Urinary bladder (tissue), 4 donors: ENCODE measurements around the gene BNC2. TPM values are rescaled to one million over a fixed set of nuclear protein-coding genes. Genes with fewer than 3 reads are reported as not detected.

Experiments
- DNase-seq: peaks from one replicate; pipeline ENCODE4 v3.0.0-alpha.2; 2015; ENCODE audit errors: extremely low spot score
- H3K27ac ChIP-seq: one replicate; pipeline ENCODE4 v1.5.1; 2013; ENCODE audit warnings: low read depth, mild to moderate bottlenecking, moderate library complexity
- H3K36me3 ChIP-seq: one replicate; pipeline ENCODE4 v1.6.1; 2013; ENCODE audit warnings: mild to moderate bottlenecking, moderate library complexity; ENCODE audit not compliant: insufficient read depth
- H3K4me1 ChIP-seq: one replicate; pipeline ENCODE4 v1.6.1; 2013; ENCODE audit warnings: mild to moderate bottlenecking, moderate library complexity; ENCODE audit not compliant: insufficient read depth
- H3K4me3 ChIP-seq: one replicate; pipeline ENCODE4 v1.5.1; 2013; ENCODE audit warnings: low read depth, low read length
- WGBS: extraction: QIAGEN DNeasy Blood & Tissue Kit; methylation state at CpG from one replicate; pipeline ENCODE4 v1.1.7; 2013; 5-methylcytosine and 5-hydroxymethylcytosine counted together
- polyA plus RNA-seq: library from polyadenylated mRNA; stranded (reverse); fragments of 200-250 nt; gene quantifications from one replicate; pipeline ENCODE4 v1.2.3, GENCODE V29; 2013
- total RNA-seq: library from RNA; depleted of rRNA; stranded (reverse); fragments of >200 nt; gene quantifications from one replicate; pipeline ENCODE4 v1.2.3, GENCODE V29; 2014
- donor health status: healthy with polysubstance abuse.
- donor health status: healthy.

The BNC2 gene
- total and polyA plus RNA-seq, 2 donors, result 10.7 to 69.5 TPM

DNA sequence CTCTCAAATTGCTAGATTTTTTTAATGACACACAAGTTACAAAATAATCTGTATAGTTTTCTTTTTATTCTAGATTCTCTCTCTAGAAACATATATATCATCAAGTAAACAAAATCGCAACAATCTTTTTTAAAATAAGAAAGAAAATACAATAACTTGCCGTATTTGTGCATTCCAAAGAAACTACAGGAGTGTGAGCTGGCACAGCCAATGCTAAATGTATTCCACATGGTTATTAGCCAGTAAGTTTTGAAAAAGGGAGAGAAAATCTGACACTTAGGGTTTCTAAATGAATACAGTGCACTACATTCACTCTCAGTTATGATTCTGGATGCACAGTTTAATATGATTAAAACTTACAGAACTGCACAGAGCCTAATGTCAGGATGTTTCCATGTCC lies 117.9 kb downstream of the BNC2 start:
- H3K36me3 ChIP-seq, result no peaks in the 10 kb centered on the region
- H3K4me1 ChIP-seq, result no peaks in the 10 kb centered on the region
- no peak for DNase-seq
- no peak overlapping the region for H3K4me3 ChIP-seq
- H3K27ac ChIP-seq, result no peak overlapping the region
- WGBS, result 81% methylated on average over 2 of the region's 2 CpGs

- Histone ChIP-seq H3K4me3 (no peak overlapping the region), H3K36me3 (no peaks in the 10 kb centered on the region), H3K4me1 (no peaks in the 10 kb centered on the region), H3K27ac (no peak overlapping the region)
- DNase-seq, result no peak
- 95% methylated on average over 4 of the region's 4 CpGs for WGBS
Measured at GRCh38 chr9:16750553-16750952, 119.9 kb downstream of the BNC2 start.

DNA sequence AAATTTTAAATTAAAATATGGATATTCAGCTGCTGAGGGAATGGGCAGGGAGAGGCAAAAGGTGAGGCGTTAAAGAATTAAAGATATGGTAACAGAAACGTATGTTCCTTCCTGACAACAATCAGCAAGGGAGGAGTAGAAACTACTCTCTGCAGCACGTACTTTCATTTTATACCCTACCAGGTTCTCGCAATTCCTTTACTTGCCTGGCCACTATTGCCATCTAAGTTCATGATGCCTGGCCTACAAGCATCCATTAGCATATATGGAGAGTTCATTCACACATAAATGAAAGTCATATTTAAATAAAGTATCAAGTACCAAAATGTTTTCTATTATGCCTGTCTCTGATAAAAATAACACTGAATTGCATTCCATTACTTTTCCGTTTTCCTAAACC lies 125.1 kb downstream of the BNC2 start:
- H3K4me1 ChIP-seq, result no peaks in the 10 kb centered on the region
- H3K36me3 ChIP-seq, result no peaks in the 10 kb centered on the region
- DNase-seq, result no peak
- H3K27ac ChIP-seq, result no peak overlapping the region
- WGBS, result 66% methylated on average over 5 of the region's 5 CpGs
- H3K4me3 ChIP-seq, result no peak overlapping the region

DNA sequence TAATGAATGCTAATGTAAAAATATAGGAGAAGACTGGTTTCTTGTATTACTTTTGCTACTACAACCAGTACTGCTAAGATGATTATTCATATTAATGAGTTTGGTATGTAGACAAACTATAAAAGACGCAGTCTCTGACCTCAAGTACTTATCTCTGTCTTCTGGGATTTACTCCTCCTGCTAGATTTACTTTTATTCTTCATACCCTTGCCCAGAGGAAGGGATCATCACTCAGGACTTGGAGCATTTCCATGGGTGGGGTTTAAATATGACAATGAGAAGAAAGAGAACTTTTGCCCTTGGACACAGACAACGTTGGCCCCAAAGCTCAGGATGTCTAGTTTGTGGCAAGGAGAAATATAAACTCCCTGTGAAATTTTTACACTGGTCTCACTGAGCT lies 126.1 kb downstream of the BNC2 start:
- no peak overlapping the region for H3K27ac ChIP-seq
- WGBS, result 5% methylated on average over 2 of the region's 2 CpGs
- no peaks in the 10 kb centered on the region for H3K4me1 ChIP-seq
- no peak overlapping the region for H3K4me3 ChIP-seq
- no peaks in the 10 kb centered on the region for H3K36me3 ChIP-seq
- DNase-seq, result peak; percentile 54

- WGBS, result 65% methylated on average over 4 of the region's 4 CpGs
- H3K4me3 ChIP-seq, result no peak overlapping the region
Measured at GRCh38 chr9:16743375-16743774, 127.1 kb downstream of the BNC2 start.

GRCh38 chr9:16735001-16735400 lies 135.5 kb downstream of the BNC2 start:
- no peak for DNase-seq
- Histone ChIP-seq H3K27ac (no peak overlapping the region), H3K4me1 (no peaks in the 10 kb centered on the region)

More at GRCh38 chr9:16743375-16743774, 127.1 kb downstream of the BNC2 start:
- H3K36me3 ChIP-seq, result no peaks in the 10 kb centered on the region
- no peaks in the 10 kb centered on the region for H3K4me1 ChIP-seq
- no peak for DNase-seq
- no peak overlapping the region for H3K27ac ChIP-seq

GRCh38 chr9:16732546-16732945 lies 137.9 kb downstream of the BNC2 start:
- no peak for DNase-seq
- Histone ChIP-seq H3K36me3 (no peaks in the 10 kb centered on the region), H3K4me1 (no peaks in the 10 kb centered on the region), H3K4me3 (no peak overlapping the region), H3K27ac (no peak overlapping the region)
- 72% methylated on average over 5 of the region's 5 CpGs for WGBS

More at GRCh38 chr9:16735001-16735400, 135.5 kb downstream of the BNC2 start:
- no peak overlapping the region for H3K4me3 ChIP-seq
- no peaks in the 10 kb centered on the region for H3K36me3 ChIP-seq

DNA sequence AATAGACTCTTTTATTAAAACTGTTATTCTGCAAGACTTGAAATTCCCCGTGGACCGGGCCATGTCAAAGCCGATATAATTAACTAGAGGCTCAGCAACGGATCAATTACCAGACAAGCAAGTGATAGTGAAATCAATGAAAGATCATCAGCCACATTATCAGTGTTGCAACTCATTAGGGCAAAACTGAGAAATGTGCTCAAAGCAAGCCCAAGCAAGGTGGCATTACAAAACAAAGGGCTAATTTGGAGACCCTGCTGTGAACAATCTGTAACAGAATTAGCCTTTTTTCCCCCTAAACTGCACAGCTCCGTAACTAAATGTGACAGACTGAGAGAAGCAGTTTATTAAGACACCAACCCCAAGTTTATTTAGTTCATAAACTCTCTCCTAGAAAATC lies 140.3 kb downstream of the BNC2 start:
- DNase-seq, result no peak
- WGBS, result 77% methylated on average over 5 of the region's 5 CpGs
- no peak overlapping the region for H3K4me3 ChIP-seq
- no peak overlapping the region for H3K27ac ChIP-seq
- no peaks in the 10 kb centered on the region for H3K36me3 ChIP-seq
- no peaks in the 10 kb centered on the region for H3K4me1 ChIP-seq

- H3K27ac ChIP-seq, result no peak overlapping the region
- WGBS, result 77% methylated on average over 4 of the region's 4 CpGs
- no peak overlapping the region for H3K4me3 ChIP-seq
- no peaks in the 10 kb centered on the region for H3K36me3 ChIP-seq
- H3K4me1 ChIP-seq, result no peaks in the 10 kb centered on the region
- DNase-seq, result no peak
Measured at GRCh38 chr9:16729651-16730050, 140.8 kb downstream of the BNC2 start.

DNA sequence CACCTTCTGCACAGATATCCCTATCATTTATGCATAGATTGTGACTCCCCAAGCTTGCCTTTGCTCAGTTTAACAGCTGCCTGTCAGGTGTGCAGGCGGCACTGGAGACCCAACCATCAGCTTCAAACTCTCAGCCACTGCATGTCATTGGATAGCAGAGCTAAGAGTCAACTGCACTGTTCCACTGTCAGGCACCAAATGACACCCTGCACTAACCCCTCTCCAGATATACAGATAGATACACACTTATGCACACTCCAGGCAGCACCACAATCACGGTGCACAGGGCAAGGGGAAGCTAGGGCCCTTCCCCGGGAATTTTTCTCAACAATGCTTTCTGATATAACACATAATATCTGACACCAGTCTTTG lies 142.3 kb downstream of the BNC2 start:
- H3K4me3 ChIP-seq, result peak overlapping the region; percentile 56
- DNase-seq, result no peak
- WGBS, result 73% methylated on average over 3 of the region's 3 CpGs
- no peak overlapping the region for H3K27ac ChIP-seq
- H3K36me3 ChIP-seq, result no peaks in the 10 kb centered on the region
- no peaks in the 10 kb centered on the region for H3K4me1 ChIP-seq

DNA sequence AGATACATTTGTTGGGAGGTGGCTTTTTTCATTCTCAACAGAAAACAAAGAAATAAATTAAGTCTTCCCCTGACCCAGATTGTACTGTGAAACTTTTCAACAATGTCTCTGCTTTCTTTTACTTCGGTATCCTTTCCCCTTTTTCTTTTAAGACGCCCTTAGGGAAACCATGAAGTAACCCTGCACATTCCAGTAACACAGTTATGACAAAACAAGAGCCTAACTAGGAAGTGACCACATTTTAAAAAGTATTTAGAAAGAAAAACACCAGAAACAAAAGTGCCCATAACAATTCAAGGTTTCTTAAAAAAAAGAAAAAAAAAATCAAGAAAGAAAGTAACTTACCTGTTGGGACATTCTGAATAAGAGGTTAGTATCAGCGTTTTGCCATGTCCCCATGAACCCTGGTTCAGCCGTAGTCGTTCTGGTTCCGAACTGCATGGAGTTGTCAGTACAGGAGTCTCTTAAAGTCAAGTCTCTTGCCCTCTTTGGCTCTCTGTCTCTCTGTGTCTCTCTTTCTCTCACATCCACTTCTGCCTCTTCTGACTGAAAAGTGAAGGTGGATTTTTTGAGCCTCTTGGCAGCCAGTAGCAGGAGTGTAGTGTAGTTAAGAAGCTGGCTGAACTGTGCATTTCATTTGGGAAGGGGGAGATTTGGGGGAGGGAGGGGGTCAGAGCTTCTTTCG lies 142.9 kb downstream of the BNC2 start:
- peak; percentile 28 for DNase-seq
- H3K4me3 ChIP-seq, result peak overlapping the region; percentile 56
- WGBS, result 23% methylated on average over 7 of the region's 7 CpGs
- no peaks in the 10 kb centered on the region for H3K36me3 ChIP-seq
- no peaks in the 10 kb centered on the region for H3K4me1 ChIP-seq
- peak overlapping the region; percentile 80 for H3K27ac ChIP-seq

- H3K27ac ChIP-seq, result peak overlapping the region; percentile 80
- peak overlapping the region; percentile 56 for H3K4me3 ChIP-seq
- 1% methylated on average over 60 of the region's 60 CpGs for WGBS
- DNase-seq, result peak; percentile 52
- no peaks in the 10 kb centered on the region for H3K36me3 ChIP-seq
- no peaks in the 10 kb centered on the region for H3K4me1 ChIP-seq
Measured at GRCh38 chr9:16726718-16727451, 143.6 kb downstream of the BNC2 start.

DNA sequence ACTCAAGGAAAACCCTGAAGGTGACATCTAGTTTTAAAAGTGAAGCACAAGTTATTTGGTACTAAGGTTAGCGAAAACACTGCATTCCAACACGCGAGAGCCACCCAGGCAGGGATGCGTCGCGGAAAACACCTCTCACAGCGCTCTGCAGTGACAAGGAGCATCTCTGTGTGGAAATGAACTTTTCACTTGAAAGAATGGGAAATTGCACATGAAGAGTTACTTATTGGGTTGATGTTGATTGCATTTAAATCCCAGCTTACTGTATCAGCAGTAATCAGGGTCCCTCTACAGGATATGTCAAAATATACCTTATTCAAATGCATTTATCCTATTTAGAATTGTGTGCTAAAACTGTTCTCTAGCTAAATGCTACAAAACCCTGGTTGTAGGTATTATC lies 144.4 kb downstream of the BNC2 start:
- no peaks in the 10 kb centered on the region for H3K36me3 ChIP-seq
- 38% methylated on average over 7 of the region's 7 CpGs for WGBS
- no peak overlapping the region for H3K4me3 ChIP-seq
- H3K4me1 ChIP-seq, result no peaks in the 10 kb centered on the region
- DNase-seq, result peak; percentile 68
- H3K27ac ChIP-seq, result no peak overlapping the region

- H3K36me3 ChIP-seq, result no peaks in the 10 kb centered on the region
- H3K4me3 ChIP-seq, result no peak overlapping the region
- H3K27ac ChIP-seq, result no peak overlapping the region
- H3K4me1 ChIP-seq, result no peaks in the 10 kb centered on the region
- DNase-seq, result no peak
- 75% methylated on average over 3 of the region's 3 CpGs for WGBS
Measured at GRCh38 chr9:16725066-16725465, 145.4 kb downstream of the BNC2 start.
